T-helper 2 cell treated with Interferon-gamma antibody and Interleukin-4, amounts not matched to agents 5 μg/mL and 100 μg/mL, for 36 hours (primary cell): ENCODE measurements around the gene SALL3.
"Not testable (repeated sequence)": the region's sequence is repeated elsewhere in the genome, so short reads cannot be mapped to it uniquely, and the experiment has no call there.

Experiments
- DNase-seq: peaks from one replicate; pipeline ENCODE4 v3.0.0; 2021; ENCODE audit warnings: low spot score
- H3K27ac Mint-ChIP-seq: one replicate; pipeline ENCODE4 v1.8.0; 2021; ENCODE audit warnings: mild to moderate bottlenecking, mixed read lengths
- H3K27me3 Mint-ChIP-seq: one replicate; pipeline ENCODE4 v1.8.0; 2021; ENCODE audit warnings: low read depth, mixed read lengths
- H3K36me3 Mint-ChIP-seq: one replicate; pipeline ENCODE4 v1.8.0; 2021; ENCODE audit warnings: low read depth, mixed read lengths
- H3K4me1 Mint-ChIP-seq: one replicate; pipeline ENCODE4 v1.8.0; 2021; ENCODE audit warnings: low read depth, mixed read lengths
- H3K4me3 Mint-ChIP-seq: one replicate; pipeline ENCODE4 v1.8.0; 2022; ENCODE audit warnings: mild to moderate bottlenecking, moderate library complexity, mixed read lengths
- H3K9me3 Mint-ChIP-seq: one replicate; pipeline ENCODE4 v1.8.0; 2021; ENCODE audit warnings: mixed read lengths

The SALL3 gene

GRCh38 chr18:78979730-78980278 lies at the start of gene SALL3:
Gene SALL3 (plus strand): TSS chr18:78979818. CDS start chr18:78980275, 457 bp downstream.
- Mint-ChIP-seq H3K4me3 (no peak within 1 kb of the TSS), H3K27me3 (peaks cover 69% of the 10 kb centered on the region), H3K27ac (no peak within 1 kb of the TSS)

GRCh38 chr18:78932281-78932680 lies 47.3 kb upstream of the SALL3 start:
- Mint-ChIP-seq H3K4me3 (no peak overlapping the region), H3K27me3 (no peaks in the 10 kb centered on the region), H3K9me3 (no peaks in the 10 kb centered on the region), H3K36me3 (no peaks in the 10 kb centered on the region), H3K4me1 (no peaks in the 10 kb centered on the region), H3K27ac (no peak overlapping the region)
- DNase-seq, result no peak

More at GRCh38 chr18:78979730-78980278, at the start of gene SALL3:
- H3K4me1 Mint-ChIP-seq, result peaks cover 11% of the 10 kb centered on the region
- peaks cover 5% of the 10 kb centered on the region for H3K36me3 Mint-ChIP-seq
- no peak for DNase-seq
- peaks cover 6% of the 10 kb centered on the region for H3K9me3 Mint-ChIP-seq

DNA sequence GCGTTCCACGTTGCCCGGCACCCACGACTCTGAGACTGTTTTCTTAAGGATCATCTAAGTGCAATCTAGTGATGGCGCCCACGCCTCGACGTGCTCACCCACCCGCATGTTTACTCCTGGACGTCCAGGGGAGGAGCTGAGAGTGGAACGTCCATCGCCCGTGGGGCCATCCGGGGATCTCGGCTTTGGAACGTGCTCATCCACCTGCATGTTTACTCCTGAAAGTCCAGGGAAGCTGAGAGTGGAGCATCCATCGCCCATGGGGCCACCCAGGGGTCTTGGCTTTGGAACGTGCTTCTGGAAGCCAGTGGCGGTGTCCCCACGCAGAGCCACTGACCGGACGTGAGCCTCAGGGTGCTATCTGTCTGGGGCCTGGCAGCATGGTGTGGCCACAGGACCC lies 45.6 kb upstream of the SALL3 start:
- no peaks in the 10 kb centered on the region for H3K36me3 Mint-ChIP-seq
- peaks cover 2% of the 10 kb centered on the region for H3K4me1 Mint-ChIP-seq
- no peaks in the 10 kb centered on the region for H3K9me3 Mint-ChIP-seq
- H3K27ac Mint-ChIP-seq, result no peak overlapping the region
- H3K27me3 Mint-ChIP-seq, result no peaks in the 10 kb centered on the region
- DNase-seq, result no peak
- no peak overlapping the region for H3K4me3 Mint-ChIP-seq

GRCh38 chr18:78934551-78935225 lies 44.9 kb upstream of the SALL3 start:
- H3K4me1 Mint-ChIP-seq, result peaks cover 3% of the 10 kb centered on the region
- DNase-seq, result no peak
- H3K27me3 Mint-ChIP-seq, result no peaks in the 10 kb centered on the region
- no peaks in the 10 kb centered on the region for H3K36me3 Mint-ChIP-seq
- H3K27ac Mint-ChIP-seq, result no peak overlapping the region
- H3K4me3 Mint-ChIP-seq, result no peak overlapping the region
- no peaks in the 10 kb centered on the region for H3K9me3 Mint-ChIP-seq

GRCh38 chr18:78935406-78935805 lies 44.2 kb upstream of the SALL3 start:
- DNase-seq, result no peak
- H3K36me3 Mint-ChIP-seq, result no peaks in the 10 kb centered on the region
- H3K27me3 Mint-ChIP-seq, result no peaks in the 10 kb centered on the region
- H3K4me1 Mint-ChIP-seq, result peaks cover 3% of the 10 kb centered on the region
- no peak overlapping the region for H3K27ac Mint-ChIP-seq
- no peak overlapping the region for H3K4me3 Mint-ChIP-seq
- H3K9me3 Mint-ChIP-seq, result no peaks in the 10 kb centered on the region

- Mint-ChIP-seq H3K9me3 (no peaks in the 10 kb centered on the region), H3K4me1 (peaks cover 3% of the 10 kb centered on the region), H3K36me3 (no peaks in the 10 kb centered on the region), H3K27ac (no peak overlapping the region), H3K4me3 (no peak overlapping the region), H3K27me3 (no peaks in the 10 kb centered on the region)
- DNase-seq, result no peak
These were observed 43.2 kb upstream of the SALL3 start for GRCh38 chr18:78936251-78937005.

DNA sequence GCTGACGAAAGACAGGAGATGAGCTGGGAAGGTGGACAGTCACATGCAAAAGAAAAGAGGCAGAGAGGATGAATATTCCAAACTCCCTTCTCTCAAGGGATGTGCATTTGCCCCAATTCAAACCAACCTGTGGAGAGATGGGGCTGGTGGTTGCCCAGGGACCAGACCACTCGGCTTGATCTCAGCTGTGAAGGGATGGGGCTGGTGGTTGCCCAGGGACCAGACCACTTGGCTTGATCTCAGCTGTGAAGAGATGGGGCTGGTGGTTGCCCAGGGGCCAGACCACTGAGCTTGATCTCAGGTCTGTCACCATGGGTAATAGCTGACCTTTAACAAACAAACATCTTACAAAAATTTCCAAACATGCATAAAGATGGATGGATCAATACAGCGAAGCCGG lies 42.5 kb upstream of the SALL3 start:
- H3K4me1 Mint-ChIP-seq, result peaks cover 3% of the 10 kb centered on the region
- H3K4me3 Mint-ChIP-seq, result no peak overlapping the region
- H3K27ac Mint-ChIP-seq, result no peak overlapping the region
- no peaks in the 10 kb centered on the region for H3K27me3 Mint-ChIP-seq
- no peak for DNase-seq
- H3K9me3 Mint-ChIP-seq, result no peaks in the 10 kb centered on the region
- no peaks in the 10 kb centered on the region for H3K36me3 Mint-ChIP-seq

DNA sequence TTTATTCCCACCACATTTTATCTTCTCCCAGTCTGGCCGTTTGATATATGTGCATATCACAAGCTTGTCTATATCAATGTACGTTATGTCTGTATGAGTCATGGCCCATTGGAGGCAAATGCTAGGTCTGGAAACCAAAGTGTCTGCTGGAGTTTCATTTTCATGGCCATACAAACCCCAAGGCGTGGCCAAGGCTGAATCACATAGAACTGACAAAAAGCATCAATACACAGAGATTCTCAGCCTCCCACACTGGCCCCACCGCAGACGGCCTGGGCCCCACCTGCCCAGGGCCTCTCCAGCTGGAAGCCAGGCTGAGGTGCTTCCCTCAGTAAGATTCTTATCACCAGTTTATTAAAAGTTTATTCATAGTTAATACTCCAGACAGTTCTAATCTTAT lies 40.5 kb upstream of the SALL3 start:
- Mint-ChIP-seq H3K36me3 (no peaks in the 10 kb centered on the region), H3K4me3 (no peak overlapping the region), H3K9me3 (no peaks in the 10 kb centered on the region), H3K27me3 (peaks cover 2% of the 10 kb centered on the region), H3K4me1 (peaks cover 3% of the 10 kb centered on the region), H3K27ac (no peak overlapping the region)
- peak; percentile 49 for DNase-seq

- Mint-ChIP-seq H3K27ac (no peak overlapping the region), H3K27me3 (peaks cover 2% of the 10 kb centered on the region), H3K4me3 (no peak overlapping the region), H3K36me3 (no peaks in the 10 kb centered on the region), H3K9me3 (no peaks in the 10 kb centered on the region), H3K4me1 (peaks cover 3% of the 10 kb centered on the region)
- DNase-seq, result no peak
These were observed 39.7 kb upstream of the SALL3 start for GRCh38 chr18:78939734-78940494.

- H3K36me3 Mint-ChIP-seq, H3K27ac Mint-ChIP-seq, H3K27me3 Mint-ChIP-seq, H3K4me3 Mint-ChIP-seq, H3K9me3 Mint-ChIP-seq, DNase-seq, H3K4me1 Mint-ChIP-seq: not testable (repeated sequence)
These were observed 37.4 kb upstream of the SALL3 start for GRCh38 chr18:78942236-78942635.

DNA sequence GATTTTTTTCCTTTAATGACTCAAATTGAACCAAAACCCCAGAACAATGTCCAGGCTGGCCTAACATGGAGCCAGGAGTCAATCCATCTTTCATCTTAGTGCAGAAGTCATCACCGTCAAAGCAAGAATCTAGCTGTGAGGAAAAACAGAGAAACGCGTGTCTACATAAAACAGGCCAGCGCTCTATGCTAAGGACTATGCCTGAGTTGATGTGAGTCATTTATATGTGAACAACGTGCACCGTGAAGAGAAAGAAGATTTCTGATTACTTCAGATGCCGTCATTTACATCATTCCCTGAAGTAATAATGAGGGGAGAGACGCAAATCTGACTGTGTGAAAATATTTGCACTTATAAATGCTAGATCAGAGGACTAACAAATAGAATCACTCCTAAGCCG lies 34.0 kb upstream of the SALL3 start:
- Mint-ChIP-seq H3K9me3 (no peaks in the 10 kb centered on the region), H3K27ac (no peak overlapping the region), H3K36me3 (no peaks in the 10 kb centered on the region), H3K4me1 (no peaks in the 10 kb centered on the region), H3K27me3 (peaks cover 3% of the 10 kb centered on the region), H3K4me3 (no peak overlapping the region)
- no peak for DNase-seq

GRCh38 chr18:78947291-78947690 lies 32.3 kb upstream of the SALL3 start:
- Mint-ChIP-seq H3K4me1 (no peaks in the 10 kb centered on the region), H3K27me3 (peaks cover 3% of the 10 kb centered on the region), H3K9me3 (peaks cover 5% of the 10 kb centered on the region), H3K27ac (no peak overlapping the region), H3K4me3 (no peak overlapping the region), H3K36me3 (no peaks in the 10 kb centered on the region)
- DNase-seq, result no peak

DNA sequence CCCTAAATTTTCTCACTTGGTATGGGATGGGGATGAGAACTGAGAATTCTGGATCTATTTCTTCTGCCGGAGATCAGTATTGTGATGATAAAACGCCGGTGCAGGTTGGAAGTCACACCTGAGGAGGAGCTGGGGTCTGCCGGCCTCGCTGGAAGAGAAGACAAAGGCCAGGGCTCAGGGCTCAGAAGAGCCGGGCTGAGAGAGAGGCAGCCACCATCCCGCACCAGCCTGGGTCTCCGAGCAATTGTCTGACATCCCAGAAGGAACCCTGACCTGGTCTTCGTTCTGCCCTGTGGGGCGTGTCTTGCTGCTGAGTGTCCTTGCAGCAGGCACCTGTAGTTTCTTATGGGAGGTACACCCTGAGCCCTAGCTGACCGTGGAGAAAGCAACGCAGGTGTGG lies 31.4 kb upstream of the SALL3 start:
- DNase-seq, result no peak
- peaks cover 3% of the 10 kb centered on the region for H3K27me3 Mint-ChIP-seq
- H3K9me3 Mint-ChIP-seq, result peaks cover 5% of the 10 kb centered on the region
- H3K4me3 Mint-ChIP-seq, result no peak overlapping the region
- H3K36me3 Mint-ChIP-seq, result no peaks in the 10 kb centered on the region
- H3K4me1 Mint-ChIP-seq, result no peaks in the 10 kb centered on the region
- H3K27ac Mint-ChIP-seq, result no peak overlapping the region

GRCh38 chr18:78948707-78949106 lies 30.9 kb upstream of the SALL3 start:
- Mint-ChIP-seq H3K9me3 (peaks cover 8% of the 10 kb centered on the region), H3K4me3 (no peak overlapping the region), H3K27ac (no peak overlapping the region)

More at GRCh38 chr18:78948707-78949106, 30.9 kb upstream of the SALL3 start:
- Mint-ChIP-seq H3K27me3 (peaks cover 2% of the 10 kb centered on the region), H3K4me1 (no peaks in the 10 kb centered on the region), H3K36me3 (no peaks in the 10 kb centered on the region)
- no peak for DNase-seq
